ENCODE results near the gene PDAP1.

DNA sequence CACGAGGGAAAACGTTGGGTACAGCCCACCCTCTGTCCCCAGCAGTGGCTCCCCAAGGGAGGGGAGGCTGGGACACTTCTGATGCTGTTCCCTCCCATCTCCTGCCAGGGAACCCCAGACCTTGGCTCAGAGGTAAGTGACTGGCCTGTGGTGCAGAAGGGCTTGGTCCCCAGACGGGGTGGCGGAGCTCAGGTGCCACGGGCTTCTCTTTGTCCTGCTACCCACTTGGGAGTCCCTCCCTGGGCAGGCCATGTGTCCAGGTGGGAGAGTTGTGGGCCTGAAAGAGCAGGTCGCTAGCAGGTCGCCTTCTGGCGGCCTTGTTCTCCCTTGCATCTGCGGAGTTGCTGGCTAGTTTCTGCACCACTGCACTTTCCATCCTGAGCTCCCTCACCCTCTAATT is 47.5 kb upstream of the PDAP1 start:
- TF ChIP-seq GATA3 (IDR thresholded peaks at IDR 0.05; ENCODE audit: low read depth, low read length): no peak
- TF ChIP-seq GATA2 (IDR thresholded peaks at IDR 0.05; ENCODE audit: low read depth, low read length): no peak

Measured in SH-SY5Y (cell line).